ELF-1 (cell line): Measurements from ENCODE around the gene MICAL3.

Experiments
- DNase-seq: peaks from one replicate; pipeline ENCODE4 v3.0.0-alpha.2; 2016; ENCODE audit warnings: low read depth, low spot score

MICAL3 gene

GRCh38 chr22:17797721-17798559, 226.4 kb downstream of the MICAL3 start:
- no peak for DNase-seq

DNA sequence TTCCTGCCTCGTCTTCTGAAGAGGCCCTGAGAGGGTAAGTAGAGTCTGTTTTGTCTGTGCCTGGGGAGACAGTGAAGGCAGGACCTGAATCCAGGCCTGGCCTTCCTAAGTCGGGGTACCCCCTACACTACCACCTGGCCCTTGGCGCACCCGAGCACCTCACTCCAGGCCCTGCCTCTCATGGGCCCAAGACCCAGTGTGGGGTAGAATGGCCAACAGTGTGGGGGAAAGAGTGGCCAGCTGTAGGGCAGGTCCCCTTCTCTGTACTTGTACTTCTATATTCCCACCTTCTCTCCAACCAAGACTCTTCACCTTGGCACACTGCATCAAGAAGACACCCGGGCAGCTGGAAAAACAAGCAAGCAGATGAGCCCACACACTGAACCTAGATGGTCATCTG, 227.7 kb downstream of the MICAL3 start:
- DNase-seq, result no peak

DNA sequence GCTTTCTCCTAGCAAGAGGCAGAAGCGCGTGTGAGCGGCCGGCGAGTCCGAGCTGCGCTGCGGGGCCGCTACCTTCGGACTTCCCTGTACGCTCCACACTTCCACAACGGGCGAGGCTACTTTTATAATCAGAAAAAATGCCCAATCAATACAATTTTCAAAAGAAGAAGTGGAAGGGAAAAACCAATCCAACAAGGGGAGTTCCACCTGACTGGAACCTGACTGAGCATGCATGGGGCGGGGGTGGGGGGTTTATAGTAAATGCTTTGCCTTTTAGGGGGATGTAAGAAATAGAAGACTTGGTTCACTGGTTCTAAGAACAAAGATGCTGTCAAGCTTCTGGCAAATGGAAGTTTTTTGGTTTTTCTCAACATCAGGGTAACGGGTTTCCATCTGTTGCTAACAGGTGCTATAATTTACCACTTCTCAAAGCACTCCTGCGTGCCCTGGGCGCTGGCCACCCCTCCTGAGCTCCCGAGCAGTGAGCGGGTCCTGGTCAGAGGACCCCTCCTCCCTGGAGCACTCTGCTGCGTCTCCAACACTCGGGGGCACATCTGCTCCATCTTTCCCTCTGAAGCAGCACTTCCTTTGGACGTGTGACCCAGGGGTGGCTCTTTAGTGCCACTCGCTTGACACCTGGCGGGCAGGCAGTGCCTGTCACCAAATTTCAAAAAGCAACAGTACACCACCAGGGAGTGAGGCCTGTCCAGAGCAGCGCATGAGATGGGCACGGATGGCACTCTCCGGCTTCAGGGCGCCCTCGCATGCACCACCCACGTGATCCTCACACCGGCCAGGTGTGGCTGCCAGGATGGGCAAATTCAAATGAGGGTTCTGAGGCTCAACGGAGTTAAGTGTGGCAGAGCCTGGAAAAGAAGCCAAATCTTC, 228.5 kb downstream of the MICAL3 start:
- DNase-seq, result no peak

- DNase-seq, result no peak
Measured at GRCh38 chr22:17794726-17795542, 229.4 kb downstream of the MICAL3 start.

DNA sequence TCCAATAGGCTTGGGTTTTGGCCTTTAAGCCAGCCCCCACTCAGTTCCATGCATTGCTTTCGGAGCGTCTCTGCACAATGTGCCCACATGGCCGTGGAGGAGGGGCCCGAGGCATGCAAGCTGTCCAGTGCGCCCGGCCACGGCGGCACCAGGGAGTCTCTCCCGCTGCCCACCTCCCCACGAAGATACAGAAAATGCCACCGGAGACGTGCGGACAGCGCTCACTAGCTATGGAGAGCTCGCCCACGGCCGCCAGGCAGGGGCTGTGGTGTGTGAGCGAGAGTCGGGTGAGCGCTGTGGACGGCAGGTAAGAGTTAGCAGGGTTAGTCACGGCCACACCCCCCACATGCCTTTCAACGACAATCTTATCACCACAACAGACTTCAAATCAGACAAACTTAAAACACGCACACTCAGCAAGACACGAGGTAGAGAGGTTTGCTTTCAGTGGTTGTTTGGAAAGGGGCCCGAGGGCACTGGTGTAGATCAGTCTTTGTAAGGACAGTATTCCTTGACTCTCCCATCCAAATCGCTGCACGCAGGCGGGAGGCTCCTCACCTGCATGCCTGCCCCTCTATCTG, 231.4 kb downstream of the MICAL3 start:
- DNase-seq, result no peak

DNA sequence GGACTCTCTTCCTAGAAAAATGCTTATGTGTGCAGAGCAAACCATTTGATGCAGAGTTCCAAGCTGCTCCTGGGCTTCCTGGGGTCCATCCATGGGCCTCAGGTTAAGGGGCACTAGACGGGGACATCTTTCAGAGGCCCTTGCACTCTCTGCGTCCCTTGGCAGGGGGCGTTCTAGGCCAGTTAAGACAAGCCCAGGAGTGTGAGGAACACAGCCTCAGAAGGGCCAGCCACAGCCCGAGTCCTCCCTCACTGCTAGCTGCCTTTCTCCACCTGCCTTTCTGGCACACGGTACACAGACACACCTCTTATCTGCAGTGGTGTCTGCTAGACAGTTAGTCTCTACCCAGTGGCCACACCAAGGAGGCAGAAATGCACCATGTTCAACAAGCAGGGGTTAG, 232.1 kb downstream of the MICAL3 start:
- DNase-seq, result peak; percentile 53

- no peak for DNase-seq
Measured at GRCh38 chr22:17791196-17791595, 233.2 kb downstream of the MICAL3 start.

GRCh38 chr22:17789379-17790200, 234.8 kb downstream of the MICAL3 start:
- no peak for DNase-seq

DNA sequence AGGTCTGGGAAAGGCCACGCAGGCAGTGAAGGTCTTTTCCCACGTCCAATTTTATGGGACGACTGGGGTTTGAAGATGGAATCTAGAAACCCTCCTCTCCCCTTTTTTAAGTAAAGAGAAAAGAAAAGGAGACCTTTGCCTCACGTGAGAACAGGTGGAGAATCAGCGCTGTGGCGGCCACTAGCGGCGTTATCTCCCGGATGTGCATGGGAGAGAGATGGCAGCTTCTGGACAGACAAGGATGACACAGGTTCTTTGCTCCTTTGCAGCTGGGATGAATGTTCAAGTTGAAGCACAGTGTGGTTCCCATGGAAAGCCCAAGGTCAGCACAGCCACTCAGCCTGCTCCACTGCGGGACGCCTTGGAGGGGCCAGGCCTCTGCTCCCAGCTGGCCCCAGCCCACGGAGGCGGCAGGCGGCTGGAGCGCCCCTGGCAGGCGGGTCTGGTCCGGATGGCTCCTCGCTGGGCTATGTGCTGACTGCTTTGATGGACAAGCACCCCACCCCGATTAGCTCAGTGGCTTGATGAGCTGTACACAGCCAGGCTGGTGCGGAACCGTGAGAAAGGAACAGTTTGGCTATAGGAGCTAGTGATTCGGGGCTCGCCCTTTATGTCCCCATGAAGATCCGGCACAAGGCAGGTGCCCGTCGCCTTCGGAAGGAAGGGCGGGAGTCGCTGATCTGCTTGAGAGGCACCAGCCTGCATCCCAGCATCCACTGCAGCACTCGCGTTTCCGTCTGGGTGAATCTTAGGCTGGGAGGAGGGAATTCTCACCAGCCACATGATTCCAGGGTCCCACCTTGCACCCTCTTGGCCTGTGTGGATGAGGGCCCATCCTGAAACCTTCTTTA, 235.6 kb downstream of the MICAL3 start:
- DNase-seq, result no peak

DNA sequence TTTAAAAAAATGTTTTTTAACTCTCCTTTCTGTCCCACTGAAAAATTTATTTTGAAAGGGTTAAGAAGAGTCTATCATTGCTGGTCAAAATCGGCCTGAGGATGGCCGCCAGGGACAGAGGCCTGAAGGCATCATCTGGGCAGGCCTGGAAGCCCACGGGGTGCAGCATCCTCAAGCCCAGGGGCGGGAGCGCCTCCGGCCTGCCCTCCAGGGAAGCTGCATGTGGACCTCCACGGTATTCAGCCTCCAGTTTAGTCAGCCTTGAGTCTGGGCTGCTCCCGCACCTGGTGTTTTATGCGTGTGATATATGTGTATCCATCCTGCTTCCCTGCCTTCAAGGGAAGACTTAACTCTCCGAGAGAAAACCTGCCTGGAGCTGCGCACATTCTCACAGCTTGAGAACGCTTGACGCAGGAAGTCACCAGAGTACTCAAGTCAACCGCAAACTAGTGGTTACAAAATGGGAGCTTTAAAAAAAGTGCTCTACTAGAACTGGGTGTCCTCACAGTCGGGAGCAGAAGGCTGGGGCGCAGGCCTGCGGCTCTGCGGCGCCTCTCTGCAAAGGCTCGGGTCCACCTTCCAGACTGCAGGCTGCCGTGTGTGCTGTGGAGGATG, 236.5 kb downstream of the MICAL3 start:
- no peak for DNase-seq

GRCh38 chr22:17787241-17787640, 237.1 kb downstream of the MICAL3 start:
- DNase-seq, result no peak

- peak; percentile 97 for DNase-seq
Measured at GRCh38 chr22:17786435-17787161, 237.8 kb downstream of the MICAL3 start.

- peak; percentile 87 for DNase-seq
Measured at GRCh38 chr22:17785185-17786184, 238.9 kb downstream of the MICAL3 start.

GRCh38 chr22:17784776-17785175, 239.6 kb downstream of the MICAL3 start:
- DNase-seq, result no peak

GRCh38 chr22:17783773-17784480, 240.4 kb downstream of the MICAL3 start:
- no peak for DNase-seq

- no peak for DNase-seq
Measured at GRCh38 chr22:17783312-17783711, 241.0 kb downstream of the MICAL3 start.

- DNase-seq, result no peak
Measured at GRCh38 chr22:17782621-17783020, 241.7 kb downstream of the MICAL3 start.
